Epidermal melanocyte (primary cell): ENCODE data around the gene ZBTB40.
A peak's percentile ranks its signal among the peaks of the same experiment; 100 is the strongest.

Experiments used
- DNase-seq: peaks from one replicate; pipeline ENCODE4 v3.0.0; 2011; ENCODE audit warnings: low spot score; ENCODE audit not compliant: insufficient read length

The ZBTB40 gene

DNA sequence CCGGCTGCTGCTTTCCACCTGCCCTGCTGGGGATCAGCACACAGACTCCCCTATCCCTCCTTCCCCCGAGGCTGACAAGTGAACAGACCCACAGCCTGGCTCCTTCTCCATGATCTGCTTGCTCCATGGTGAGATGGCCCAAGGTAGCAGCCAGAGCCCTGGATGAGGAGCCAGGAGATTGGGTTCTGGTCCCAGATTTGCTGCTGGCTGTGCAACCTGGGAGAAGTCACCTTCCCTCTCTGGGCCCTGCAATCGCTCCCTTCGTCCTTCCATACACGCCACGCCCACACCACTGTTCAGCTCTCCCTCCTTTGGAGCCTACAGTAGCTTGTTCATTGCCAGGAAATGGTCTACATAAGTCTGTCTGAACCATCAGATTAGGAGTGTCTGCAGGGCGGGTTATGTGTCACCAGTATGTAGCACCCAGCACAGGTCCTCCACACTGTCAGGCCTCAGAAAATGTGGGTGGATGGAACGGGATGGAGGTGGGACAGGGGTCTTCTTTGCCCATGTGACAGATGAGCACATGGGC is 102.4 kb downstream of the ZBTB40 start:
- no peak for DNase-seq

GRCh38 chr1:22555371-22555656 is 103.7 kb downstream of the ZBTB40 start:
- no peak for DNase-seq

- DNase-seq = no peak
Measured at GRCh38 chr1:22556391-22557104, 104.9 kb downstream of the ZBTB40 start.

GRCh38 chr1:22557341-22557950 is 105.8 kb downstream of the ZBTB40 start:
- peak; percentile 81 for DNase-seq

GRCh38 chr1:22562584-22563583 is 111.2 kb downstream of the ZBTB40 start, which contains the start of gene EPHA8:
Gene EPHA8, plus strand, starts transcription at chr1:22563489. Its CDS starts 147 bp downstream, at chr1:22563636.
- no peak for DNase-seq

DNA sequence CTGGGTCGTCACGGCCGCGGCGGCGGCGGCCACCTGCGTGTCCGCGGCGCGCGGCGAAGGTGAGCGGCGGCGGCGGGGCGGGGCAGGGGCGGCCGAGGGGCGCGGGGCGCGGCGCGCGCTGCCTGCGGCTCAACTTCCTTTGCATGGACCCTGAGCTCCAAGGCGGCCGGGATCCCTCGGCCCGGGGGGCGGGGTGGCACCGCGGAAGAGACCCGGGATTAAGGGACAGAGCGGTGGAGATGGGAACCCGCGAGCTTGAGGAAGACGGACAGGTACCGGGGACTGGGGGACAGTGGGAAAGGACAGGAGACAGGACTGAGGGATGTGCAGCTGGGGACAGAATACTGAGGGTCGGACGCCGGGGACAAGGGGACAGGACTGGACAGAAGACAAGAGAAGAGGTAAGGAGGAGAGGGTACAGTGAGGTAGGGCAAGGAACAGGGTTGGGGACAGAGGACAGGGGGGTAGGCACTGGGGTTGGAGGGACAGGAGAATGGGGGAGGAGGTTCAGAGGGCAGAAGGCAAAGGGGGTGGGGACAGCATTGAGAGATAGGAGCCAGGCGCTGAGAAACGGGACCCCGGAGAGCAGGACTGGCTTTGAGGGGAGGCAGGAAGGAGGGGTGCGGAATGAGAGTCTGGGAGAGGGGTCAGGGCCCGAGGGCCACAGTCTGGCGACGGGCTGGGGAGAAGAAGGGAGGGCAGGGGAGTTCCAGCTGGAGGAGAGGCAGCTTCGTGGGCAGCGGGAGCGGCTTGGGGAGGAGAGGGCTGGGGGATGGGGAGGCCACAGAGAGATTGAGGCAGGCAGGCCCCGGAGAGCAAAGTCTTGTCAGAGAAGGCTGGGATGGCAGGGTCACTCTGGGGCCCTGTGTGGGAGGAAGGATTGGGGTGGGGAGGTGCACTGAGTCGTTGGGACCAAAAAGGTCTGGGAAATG is 112.3 kb downstream of the ZBTB40 start:
- no peak for DNase-seq

DNA sequence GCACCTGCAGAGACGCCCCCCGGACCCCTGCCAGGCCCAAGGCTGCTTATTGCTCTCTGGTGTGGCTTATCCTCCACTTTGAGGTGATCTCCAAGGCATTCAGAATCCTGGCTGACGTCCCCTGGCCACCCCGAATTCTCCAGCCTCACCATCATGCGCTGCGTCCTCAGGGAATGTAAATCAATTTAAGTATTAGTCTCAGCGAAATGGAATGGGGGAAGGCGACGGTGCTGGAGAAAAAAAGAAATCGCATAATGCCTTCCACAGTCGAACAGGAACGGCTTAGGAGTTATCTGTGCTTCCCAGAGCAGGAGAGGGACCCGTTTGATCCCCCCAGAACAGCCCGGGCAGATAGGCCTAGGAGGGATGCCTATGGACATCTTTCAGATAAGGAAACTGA is 114.5 kb downstream of the ZBTB40 start:
- DNase-seq = no peak

DNA sequence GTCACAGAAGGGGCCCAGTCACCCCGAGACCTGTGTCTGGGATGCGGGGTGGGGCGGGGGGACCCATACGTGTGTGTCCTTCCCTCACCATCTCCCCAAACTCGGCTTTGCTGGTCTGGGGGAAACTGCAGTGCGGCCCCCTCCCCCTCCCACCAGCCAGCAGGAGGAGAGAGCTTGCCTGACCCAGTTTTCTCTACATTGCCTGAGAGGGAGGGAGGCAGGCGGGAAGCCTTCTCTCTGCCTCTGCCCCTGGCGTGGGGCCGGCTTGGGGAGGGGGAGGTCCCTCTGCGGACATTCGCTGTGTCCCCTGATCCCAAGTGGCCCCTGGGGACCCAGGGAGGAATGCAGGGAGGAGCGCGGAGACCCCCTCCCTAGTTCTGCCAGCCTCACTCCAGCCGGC is 115.5 kb downstream of the ZBTB40 start:
- DNase-seq = no peak

- DNase-seq = no peak
Measured at GRCh38 chr1:22567994-22568393, 116.3 kb downstream of the ZBTB40 start.

- DNase-seq = no peak
Measured at GRCh38 chr1:22569269-22569668, 117.6 kb downstream of the ZBTB40 start.

DNA sequence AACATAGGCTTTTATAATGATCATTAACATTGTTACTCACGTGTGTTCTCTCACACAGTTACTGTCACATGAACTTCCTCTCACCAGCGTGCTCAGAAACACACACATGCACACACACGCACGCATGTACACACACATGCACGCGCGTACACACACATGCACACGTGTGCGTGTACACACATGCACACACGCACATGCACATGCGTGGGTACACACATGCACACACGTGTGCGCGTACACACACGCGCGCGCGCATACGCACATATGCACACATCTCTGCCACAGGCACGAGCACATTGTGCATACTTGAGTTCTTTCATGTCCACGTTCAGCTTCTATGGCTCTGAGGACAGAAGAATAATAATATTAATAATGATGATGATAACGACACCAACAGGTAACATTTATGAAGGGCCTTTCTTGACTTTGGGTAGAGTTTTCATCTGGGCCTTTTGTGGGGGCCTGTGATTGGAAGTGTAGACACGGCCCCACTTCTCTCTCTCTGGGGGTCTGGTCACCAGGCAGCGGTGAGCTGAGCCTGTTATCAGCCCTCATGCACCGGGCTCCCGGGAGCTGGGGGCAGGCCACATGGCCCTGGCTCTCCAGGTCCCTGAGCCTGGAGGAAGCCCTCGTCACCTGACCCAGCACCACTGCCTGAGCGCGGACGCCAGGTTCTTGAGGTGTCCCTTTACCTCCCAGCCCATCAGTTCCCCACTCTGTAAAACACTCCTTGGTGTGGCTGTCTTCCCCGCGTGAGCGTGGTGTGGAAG is 118.7 kb downstream of the ZBTB40 start:
- DNase-seq = no peak

DNA sequence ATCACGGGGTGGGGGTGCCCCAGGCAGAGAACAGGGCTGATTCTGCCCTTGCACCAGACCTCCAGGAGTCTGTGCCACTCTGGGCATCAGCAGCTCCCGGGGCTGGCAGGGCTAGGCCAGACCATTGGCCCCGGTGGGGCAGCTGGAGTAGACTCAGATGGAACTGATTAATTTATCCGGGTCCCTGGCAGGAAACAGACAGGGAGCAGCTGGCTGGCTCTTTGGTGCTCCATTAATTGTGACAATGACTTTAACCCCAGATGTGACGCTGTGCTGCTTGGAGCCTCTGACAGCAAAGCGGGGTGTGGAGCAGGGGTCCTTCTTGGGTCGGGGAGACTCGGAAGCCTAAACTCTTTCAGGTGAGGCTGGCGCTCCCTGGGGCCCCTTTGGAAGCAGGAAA is 121.2 kb downstream of the ZBTB40 start:
- DNase-seq = no peak

DNA sequence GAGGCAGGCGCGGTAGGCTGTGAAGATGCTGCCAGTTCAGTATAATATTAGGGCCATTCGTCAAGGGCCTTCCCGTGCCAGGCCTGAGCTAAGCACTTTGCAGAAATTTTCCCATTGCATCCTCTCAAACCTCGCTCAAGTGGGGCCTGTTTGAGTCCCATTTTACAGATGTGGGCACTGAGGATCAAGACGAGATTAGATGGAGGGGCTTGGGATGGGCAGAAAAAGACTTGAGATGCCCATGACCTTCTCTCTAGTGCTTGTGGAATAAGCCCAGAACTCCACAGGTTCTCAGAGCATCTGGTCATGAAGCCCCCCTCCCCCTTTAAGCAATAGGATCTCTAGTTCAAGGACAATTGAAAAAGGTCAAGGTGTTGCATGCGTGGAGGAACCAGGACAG is 121.6 kb downstream of the ZBTB40 start:
- DNase-seq = no peak

GRCh38 chr1:22575532-22576149 is 124.0 kb downstream of the ZBTB40 start:
- no peak for DNase-seq

DNA sequence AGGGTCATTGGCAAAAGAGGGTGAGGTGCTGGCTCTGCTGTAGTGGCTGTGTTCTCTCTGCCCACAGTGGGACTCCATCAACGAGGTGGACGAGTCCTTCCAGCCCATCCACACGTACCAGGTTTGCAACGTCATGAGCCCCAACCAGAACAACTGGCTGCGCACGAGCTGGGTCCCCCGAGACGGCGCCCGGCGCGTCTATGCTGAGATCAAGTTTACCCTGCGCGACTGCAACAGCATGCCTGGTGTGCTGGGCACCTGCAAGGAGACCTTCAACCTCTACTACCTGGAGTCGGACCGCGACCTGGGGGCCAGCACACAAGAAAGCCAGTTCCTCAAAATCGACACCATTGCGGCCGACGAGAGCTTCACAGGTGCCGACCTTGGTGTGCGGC is 124.5 kb downstream of the ZBTB40 start:
- DNase-seq = no peak

DNA sequence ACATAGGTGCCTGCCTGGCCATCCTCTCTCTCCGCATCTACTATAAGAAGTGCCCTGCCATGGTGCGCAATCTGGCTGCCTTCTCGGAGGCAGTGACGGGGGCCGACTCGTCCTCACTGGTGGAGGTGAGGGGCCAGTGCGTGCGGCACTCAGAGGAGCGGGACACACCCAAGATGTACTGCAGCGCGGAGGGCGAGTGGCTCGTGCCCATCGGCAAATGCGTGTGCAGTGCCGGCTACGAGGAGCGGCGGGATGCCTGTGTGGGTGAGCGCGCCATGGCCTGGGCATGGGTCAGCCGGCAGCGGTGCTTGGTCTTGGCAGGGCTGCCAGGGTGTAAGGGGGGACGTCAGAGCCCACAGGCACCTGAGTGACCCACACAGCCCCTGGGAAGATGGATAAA is 125.0 kb downstream of the ZBTB40 start:
- DNase-seq = no peak

DNA sequence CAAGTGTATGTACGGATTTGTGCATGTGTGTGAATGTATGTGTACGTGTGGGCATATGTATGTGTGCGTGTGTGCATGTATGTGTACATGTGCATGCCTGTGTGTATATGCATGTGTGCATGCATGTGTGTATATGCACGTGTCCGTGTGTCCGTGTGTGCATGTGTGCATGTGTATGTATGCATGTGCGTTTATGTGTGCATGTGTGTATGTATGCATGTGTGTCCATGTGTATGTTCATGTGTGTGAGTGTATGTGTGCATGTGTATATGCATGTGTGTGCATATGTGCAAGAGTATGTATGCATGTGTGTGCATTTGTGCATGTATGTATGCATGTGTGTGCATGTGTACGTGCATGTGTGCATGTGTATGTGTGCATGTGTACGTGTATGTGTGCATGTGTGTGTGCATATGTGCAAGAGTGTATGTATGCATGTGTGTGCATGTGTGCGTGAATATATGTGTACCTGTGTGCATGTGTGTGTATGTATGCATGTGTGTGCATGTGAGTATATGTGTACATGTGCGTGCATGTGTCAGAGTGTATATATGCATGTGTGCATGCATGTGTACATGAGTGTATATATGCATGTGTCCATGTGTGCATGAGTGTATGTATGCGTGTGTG is 127.2 kb downstream of the ZBTB40 start:
- DNase-seq = no peak

DNA sequence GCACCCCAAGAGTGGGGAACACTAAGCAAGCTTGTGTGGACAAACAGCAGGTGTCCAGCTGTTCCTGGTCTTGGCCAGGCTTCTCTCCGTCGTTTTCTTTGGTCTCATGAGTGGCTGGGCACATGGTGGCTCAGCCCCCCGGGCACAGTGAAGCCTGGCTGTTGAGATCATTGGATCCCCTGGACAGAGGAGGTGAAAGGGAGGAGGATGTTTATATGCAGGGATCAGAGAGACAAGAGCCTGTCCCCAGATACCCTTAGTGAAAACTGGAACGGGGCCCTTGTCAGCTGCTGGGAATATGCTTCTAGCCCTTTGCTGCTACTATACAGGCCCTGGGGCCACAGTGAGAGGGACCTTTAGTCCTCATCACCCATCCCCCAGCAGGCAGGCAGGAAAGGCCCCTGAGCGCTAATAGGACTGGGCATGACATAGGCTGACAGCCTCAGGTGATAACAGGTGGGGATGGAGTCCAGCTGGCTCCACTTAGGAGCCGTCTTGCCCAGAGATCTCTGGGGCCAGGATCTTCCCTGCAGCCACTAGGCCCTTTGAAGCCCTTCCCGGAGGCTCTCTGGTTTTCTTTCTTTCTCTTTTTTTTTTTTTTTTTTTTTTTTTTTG is 128.0 kb downstream of the ZBTB40 start:
- no peak for DNase-seq
